WERI-Rb-1 (cell line): ENCODE measurements around the gene MARVELD3.

Experiments used
- DNase-seq: peaks from one replicate; pipeline ENCODE4 v3.0.0-alpha.2; 2020
- H3K27ac ChIP-seq: fragments of 250-450 bp; sonication (Bioruptor Pico); 2 replicates; pipeline ENCODE4 v1.5.1; 2020; ENCODE audit warnings: mild to moderate bottlenecking, moderate library complexity
- H3K27me3 ChIP-seq: fragments of 250-450 bp; sonication (Bioruptor Pico); 2 replicates; pipeline ENCODE4 v1.5.1; 2021; ENCODE audit warnings: mild to moderate bottlenecking, low read depth, moderate library complexity; ENCODE audit not compliant: insufficient read depth, severe bottlenecking
- H3K36me3 ChIP-seq: fragments of 250-450 bp; sonication (Bioruptor Pico); 2 replicates; pipeline ENCODE4 v1.5.1; 2020; ENCODE audit warnings: mild to moderate bottlenecking, moderate library complexity
- H3K4me3 ChIP-seq: 2 replicates; pipeline ENCODE4 v1.5.1; 2011; ENCODE audit warnings: low read depth, mild to moderate bottlenecking, control low read depth, low read length
- H3K9me3 ChIP-seq: fragments of 250-450 bp; sonication (Bioruptor Pico); 2 replicates; pipeline ENCODE4 v1.5.1; 2021; ENCODE audit warnings: mild to moderate bottlenecking, moderate library complexity; ENCODE audit not compliant: severe bottlenecking
- CTCF ChIP-seq: IDR thresholded peaks from 2 replicates; pipeline ENCODE4 v1.5.1; 2011; ENCODE audit warnings: low read depth, mild to moderate bottlenecking, control low read depth, inconsistent platforms, low read length

Gene MARVELD3

DNA sequence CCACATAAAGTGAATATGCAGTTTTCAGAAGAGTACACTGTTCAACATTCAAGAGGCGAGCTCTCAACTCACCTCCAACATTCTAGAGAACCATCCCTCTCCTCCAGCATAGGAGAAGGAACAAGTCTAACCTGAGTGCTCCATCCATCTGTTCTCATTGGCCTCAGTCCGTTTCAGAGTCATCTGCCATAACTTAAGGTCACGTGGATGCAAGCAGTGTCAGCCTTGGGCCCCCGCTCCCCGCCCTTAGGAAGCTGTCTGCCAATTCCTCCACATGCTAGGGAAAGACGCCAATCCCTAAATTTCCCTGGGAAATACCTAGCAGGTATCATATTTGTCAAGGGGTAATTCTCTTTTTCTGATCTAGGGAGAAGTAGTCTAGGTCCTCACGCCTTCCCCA is 21.4 kb downstream of the MARVELD3 start:
- H3K27me3 ChIP-seq: no peaks in the 10 kb centered on the region
- no peak overlapping the region for H3K4me3 ChIP-seq
- peaks cover 25% of the 10 kb centered on the region for H3K36me3 ChIP-seq
- no peak for DNase-seq
- TF ChIP-seq CTCF: no peak
- H3K27ac ChIP-seq: no peak overlapping the region
- H3K9me3 ChIP-seq: no peaks in the 10 kb centered on the region

GRCh38 chr16:71648162-71648561 is 22.2 kb downstream of the MARVELD3 start:
- DNase-seq: no peak
- Histone ChIP-seq H3K27ac (no peak overlapping the region), H3K9me3 (no peaks in the 10 kb centered on the region), H3K36me3 (peaks cover 29% of the 10 kb centered on the region), H3K27me3 (no peaks in the 10 kb centered on the region), H3K4me3 (no peak overlapping the region)
- TF ChIP-seq CTCF: no peak

- no peak overlapping the region for H3K27ac ChIP-seq
- no peaks in the 10 kb centered on the region for H3K27me3 ChIP-seq
- H3K4me3 ChIP-seq: no peak overlapping the region
- no peaks in the 10 kb centered on the region for H3K9me3 ChIP-seq
- no peak for DNase-seq
- H3K36me3 ChIP-seq: peaks cover 35% of the 10 kb centered on the region
- TF ChIP-seq CTCF: peak; percentile 72
Measured at GRCh38 chr16:71648921-71649320, 22.9 kb downstream of the MARVELD3 start.

DNA sequence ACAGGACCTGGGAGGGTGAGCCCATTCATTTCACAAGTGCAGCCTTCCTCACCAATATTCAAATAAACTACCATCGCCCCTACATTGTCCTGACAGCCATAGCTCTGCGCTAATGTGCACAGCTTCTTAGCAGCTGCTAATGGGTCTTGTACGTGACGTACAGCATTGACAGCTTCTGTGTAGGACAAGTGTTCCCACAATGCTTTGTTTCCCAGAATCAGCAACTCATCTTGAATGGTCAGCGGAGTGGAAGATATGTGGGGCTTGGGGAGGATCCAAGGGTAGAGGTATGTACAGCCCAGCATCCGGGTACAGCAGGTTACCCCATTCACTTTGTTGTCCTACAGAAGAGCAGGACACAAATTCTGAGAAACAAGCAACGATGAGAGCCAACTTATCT is 23.7 kb downstream of the MARVELD3 start:
- Histone ChIP-seq H3K36me3 (peaks cover 41% of the 10 kb centered on the region), H3K27me3 (no peaks in the 10 kb centered on the region), H3K9me3 (no peaks in the 10 kb centered on the region), H3K27ac (no peak overlapping the region), H3K4me3 (no peak overlapping the region)
- TF ChIP-seq CTCF: no peak
- no peak for DNase-seq

GRCh38 chr16:71658771-71659170 is 32.8 kb downstream of the MARVELD3 start:
- no peak overlapping the region for H3K27ac ChIP-seq
- DNase-seq: no peak
- no peaks in the 10 kb centered on the region for H3K9me3 ChIP-seq
- H3K4me3 ChIP-seq: no peak overlapping the region
- no peak for TF ChIP-seq CTCF
- H3K27me3 ChIP-seq: no peaks in the 10 kb centered on the region
- peaks cover 58% of the 10 kb centered on the region for H3K36me3 ChIP-seq

GRCh38 chr16:71659471-71659870 is 33.5 kb downstream of the MARVELD3 start:
- TF ChIP-seq CTCF: no peak
- H3K9me3 ChIP-seq: no peaks in the 10 kb centered on the region
- no peak for DNase-seq
- no peak overlapping the region for H3K4me3 ChIP-seq
- peaks cover 55% of the 10 kb centered on the region for H3K36me3 ChIP-seq
- no peak overlapping the region for H3K27ac ChIP-seq
- no peaks in the 10 kb centered on the region for H3K27me3 ChIP-seq
